SH-SY5Y (cell line): Measurements from ENCODE around the gene GYG1.

Experiments used
- GATA2 ChIP-seq: IDR thresholded peaks from 2 replicates; pipeline ENCODE4 v1.6.1; 2011; ENCODE audit warnings: mild to moderate bottlenecking, low read depth, low read length
- GATA3 ChIP-seq: IDR thresholded peaks from 2 replicates; pipeline ENCODE4 v1.6.1; 2011; ENCODE audit warnings: low read depth, mild to moderate bottlenecking, low read length, moderate library complexity

The GYG1 gene

DNA sequence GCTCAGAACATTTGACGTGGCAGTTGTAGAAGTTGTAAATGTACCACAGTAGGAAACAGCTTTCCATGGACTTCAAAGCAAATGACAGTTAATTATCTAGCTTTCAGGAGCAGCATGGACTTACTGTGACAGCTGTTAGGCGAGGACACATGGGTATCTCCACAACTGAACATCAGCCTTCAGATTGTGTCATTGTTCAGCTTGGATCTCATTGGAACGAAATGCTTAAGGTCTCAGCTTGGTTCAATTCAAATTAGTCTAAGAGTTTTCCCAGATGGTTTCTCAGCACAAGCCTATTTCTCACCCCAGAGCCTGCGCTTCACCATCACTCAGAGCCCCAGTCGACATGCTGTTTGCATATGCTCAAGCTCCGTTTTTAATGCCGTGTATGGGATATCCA lies 21.1 kb upstream of the GYG1 start:
- TF ChIP-seq GATA2 (no peak), GATA3 (no peak)

DNA sequence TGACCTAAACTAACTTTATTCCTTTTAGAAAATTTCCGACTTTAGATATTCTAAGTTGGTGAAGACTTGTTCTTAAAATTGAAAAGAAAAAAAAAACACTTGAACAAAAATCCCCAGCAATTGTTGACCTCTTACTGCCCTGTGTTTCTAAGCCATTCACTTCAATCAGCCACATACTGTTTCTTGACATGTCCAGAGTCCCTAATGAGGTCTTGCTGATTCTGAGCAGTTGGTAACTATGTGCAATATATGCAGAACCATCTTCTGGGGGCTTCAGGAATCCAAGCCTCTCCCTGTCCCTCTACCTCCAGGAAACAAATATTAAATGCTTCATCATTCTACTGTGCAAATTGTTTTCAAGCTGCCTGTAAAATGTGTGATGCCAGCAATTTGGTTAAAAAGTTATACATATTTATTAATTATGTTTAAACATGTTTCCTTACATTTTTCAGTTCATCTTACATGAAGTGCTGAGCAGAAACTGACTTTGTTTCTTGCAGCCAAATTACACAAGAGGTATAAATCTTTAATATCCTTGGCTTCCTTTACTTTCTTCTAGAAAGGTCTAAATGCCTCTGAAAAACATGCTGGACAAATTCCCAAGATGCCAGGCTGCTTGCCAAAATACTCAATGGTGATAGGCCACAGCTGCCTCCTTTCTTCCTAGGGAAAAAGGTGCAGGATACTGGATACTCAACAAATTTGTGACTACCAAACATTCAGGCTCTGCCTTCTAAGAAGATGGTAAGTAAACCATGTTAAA lies 19.8 kb upstream of the GYG1 start:
- no peak for TF ChIP-seq GATA2
- no peak for TF ChIP-seq GATA3

DNA sequence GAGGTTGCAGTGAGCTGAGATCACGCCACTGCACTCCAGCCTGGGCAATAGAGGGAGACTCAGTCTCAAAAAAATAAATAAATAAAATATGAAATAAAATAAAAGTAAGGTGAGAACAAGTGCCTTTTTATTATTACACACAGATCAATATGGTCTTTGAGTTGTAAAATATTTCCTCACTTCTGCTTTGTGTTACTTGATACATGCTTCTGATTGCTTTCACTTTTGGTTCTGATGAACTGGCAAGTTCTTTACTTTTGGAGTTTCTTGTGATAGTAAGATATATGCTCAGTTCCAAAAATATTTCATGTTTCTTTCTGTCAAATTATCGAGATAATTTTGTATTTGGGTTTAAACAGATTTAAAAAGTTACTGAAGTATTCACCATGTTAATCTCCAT lies 16.6 kb upstream of the GYG1 start:
- TF ChIP-seq GATA3 (no peak), GATA2 (no peak)

DNA sequence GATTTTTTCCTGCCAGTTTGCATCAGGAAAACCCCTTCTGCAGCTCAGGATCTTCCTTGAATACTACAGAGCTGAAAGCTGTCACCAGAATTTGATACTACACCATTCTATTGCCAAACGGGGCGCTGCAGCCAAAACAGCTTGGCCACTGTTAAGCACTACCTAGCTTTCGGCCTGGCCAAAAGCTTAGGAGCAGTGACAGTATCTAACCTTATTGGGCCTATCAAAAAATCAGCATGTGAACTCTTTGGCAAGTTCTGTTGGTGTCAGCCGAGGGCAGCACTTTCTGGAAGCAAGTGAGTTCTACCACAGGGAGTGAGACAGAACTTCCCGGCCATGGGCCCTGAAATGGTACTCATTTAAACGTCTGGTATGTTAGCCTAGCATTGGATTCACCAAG lies 16.1 kb upstream of the GYG1 start:
- TF ChIP-seq GATA3 (no peak), GATA2 (no peak)

DNA sequence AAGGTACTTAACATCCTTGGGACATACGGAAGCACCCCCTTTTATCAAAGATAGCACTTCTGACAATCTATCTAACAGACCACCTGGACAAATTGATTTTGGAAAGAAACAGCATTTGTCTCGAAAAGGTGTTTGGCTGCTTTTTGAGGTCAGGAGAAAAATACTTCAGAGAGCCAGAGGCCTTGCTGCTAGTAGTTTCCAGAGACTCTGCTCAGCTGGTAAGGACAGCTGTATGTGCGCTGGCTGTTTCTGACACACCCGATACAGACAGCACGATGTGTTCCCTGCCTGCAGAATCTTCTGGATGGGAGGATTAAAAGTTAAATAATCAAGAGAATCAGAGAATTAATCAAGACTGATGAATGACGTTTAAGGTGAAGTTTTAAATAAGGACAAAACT lies 15.6 kb upstream of the GYG1 start:
- TF ChIP-seq GATA2 (no peak), GATA3 (no peak)

DNA sequence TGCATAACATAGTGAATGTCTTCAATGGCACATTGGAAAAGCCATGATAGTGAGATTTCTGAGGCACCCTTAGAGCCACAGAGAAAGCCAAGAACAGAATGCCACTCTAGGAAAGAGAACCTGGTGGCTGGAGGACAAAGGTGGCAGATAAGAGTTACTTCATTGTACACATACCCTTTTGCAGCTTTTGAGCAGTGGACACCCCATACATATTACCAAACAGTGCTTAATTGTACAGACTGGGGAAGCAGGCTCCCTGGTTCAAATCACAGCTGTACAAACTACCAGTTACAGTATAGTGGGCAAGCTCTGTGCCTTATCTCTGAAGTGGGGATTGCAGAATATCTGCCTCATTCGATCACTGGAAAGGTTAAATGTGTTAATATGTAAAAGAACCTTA lies 10.1 kb upstream of the GYG1 start:
- no peak for TF ChIP-seq GATA2
- no peak for TF ChIP-seq GATA3

DNA sequence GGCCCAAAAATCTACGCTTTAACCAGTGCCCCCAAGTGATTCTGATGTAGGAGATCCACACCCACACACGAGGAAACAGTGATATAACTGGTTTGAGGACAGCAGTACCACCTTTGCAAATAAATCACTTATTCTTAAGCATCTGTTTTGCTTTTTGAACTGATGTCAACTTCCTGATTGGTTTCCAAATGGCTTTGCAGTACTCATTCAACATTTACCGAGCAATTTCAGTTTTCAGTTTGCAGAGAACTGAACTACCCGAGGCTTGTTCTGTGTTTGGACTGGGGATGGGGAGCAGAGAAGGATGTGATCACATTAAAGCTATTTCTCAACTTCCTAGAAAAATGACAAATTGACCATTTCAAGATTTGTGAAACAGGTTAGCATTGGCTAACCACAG lies 1.1 kb upstream of the GYG1 start:
- no peak for TF ChIP-seq GATA2
- TF ChIP-seq GATA3 = no peak

DNA sequence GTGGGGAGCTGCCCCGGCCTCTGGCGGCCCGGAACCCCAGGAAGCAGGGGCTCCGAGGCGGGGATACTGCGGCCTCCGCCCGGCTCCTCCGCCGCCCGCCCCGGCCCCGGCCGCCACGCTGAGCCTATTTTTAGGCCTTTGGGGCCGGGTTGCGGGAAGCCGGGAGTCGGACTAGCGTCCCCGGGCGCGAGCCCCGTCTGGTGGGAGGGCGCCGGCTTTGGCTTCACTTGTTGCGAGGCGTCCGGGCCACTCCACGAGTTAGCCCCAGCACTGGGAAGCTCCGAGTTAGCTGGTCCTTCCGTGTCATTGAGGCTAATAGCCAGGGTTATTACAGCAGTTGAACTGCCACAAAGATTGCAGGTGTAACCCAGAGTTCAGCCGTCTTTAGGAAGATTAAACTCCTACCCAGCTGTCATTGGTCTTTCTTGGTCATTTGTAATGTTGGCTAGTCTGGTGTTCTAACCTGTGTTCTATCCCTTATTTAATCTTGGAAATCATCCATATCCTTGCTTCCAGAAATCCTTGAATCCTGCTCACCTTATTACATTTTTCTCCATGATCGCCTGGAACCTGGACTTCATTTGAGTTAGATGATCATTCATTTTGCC lies 791 bp downstream of the GYG1 start:
- no peak for TF ChIP-seq GATA2
- no peak for TF ChIP-seq GATA3

DNA sequence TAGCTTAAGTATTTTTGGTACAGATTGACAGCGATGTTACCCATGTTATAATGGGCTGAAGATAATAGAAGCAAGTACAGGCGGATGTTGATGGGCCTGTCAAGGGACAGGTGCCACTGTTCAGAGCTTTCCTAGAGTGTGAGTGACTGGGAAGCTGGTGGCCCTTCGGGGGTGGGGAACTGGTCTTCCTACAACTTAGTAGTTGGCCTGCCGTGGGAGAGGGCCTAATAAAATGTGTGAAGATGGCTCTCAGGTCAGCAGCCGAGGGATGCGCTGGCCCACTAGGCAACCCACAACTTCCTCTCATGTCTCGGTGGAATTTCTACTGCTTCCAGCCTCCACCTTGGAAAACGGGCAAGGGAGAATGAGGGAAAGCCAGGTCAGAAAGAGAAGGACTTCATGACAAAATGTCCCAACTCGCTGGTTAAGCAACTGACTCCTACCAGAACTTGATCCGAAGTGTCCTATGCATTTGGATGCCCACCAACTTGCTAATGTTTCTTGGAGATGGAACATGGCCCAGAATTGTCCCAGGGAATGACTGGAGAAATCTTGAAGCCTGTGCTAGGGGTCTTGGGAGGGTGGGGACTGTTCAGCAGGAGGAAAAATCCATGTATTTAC lies 1.4 kb downstream of the GYG1 start:
- TF ChIP-seq GATA2 = no peak
- no peak for TF ChIP-seq GATA3

DNA sequence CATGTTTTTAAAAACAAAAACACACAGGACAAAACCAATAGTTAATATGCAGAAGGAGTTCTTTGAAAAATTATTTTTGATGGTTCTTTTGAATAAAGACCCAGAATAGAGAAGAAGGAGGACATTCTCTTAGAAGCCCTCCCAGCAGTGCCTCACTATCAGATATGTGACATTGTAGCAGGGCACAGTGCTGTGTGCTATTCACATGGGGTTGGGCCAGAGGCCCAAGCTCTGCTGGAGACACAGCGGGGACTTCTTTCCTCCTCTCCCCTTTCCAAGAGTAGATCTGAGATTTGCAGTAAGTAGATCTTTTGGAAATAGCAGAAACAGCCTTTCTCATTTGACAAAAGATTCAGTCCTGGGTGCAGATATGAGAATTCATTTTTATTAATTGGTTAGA lies 6.3 kb downstream of the GYG1 start:
- TF ChIP-seq GATA2 (no peak), GATA3 (no peak)

DNA sequence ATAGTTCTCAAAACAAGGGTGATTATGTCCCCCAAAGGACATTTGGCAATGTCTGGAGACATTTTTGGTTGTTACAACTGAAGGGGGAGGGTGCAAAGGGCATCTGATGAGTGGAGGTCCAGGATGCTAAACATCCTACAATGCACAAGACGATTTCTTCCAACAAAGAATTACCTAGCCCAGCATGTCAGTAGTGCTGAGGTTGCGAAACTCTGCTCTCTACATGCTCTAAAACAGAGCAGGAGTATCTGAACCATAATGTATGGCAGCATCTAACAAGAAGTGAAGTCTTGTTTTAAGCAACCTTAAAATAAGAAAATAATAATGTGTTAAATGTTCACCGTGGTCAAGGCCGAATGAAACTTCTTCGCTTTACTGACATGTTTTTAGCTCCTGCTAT lies 7.0 kb downstream of the GYG1 start:
- TF ChIP-seq GATA2 (no peak), GATA3 (no peak)

DNA sequence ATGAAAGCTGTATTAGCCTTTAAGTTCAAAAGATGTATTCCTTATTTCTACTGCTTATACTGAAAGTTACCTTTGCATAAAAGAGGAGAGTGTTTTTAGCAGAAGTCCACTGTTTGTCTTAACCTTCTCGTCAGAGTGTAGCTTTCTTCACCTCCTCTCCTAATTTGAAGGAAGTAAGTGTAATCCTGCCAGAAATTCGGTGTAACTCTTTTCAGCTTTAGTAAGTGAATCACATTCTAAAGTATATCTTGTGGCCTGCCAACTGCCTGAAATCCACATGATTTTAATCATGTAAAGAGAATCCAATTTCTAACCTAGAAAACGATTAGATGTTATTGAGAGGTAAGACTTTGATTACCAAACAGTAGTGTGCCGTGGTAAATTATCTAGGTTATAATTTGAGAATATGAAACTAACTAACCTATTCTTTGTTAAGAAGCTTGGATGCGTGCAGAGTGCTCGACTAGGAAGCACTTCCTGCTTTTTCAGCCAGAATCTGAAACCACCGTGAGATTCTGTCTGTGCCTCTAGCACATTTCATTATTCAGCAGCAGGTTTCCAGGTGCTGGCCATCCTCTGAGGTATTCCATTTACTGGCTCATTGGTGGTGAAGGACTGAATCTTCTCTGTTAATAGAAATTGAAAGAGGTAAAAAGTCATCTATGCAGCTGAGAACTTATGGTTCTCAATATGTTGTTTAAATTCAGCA lies 7.5 kb downstream of the GYG1 start:
- TF ChIP-seq GATA2 = no peak
- TF ChIP-seq GATA3 = no peak

DNA sequence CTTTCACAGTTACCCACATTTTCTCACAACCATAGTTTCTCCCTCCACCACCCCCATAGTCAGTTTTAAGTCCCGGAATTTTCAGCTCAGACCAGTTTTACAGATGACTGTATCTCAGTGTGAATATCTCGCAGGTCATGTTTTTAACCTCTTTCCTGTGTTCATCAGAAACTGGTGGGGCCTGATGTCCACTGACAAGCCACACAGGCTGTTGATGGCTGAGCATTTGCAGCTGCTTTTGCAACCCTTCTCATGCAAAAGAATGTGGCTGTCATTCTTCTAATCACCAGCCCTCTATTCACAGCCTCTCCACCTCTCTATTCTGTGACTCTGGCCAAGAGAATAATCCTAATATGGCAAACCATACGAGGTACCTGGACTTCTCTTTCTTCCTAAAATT lies 8.5 kb downstream of the GYG1 start:
- TF ChIP-seq GATA3 (no peak), GATA2 (no peak)

DNA sequence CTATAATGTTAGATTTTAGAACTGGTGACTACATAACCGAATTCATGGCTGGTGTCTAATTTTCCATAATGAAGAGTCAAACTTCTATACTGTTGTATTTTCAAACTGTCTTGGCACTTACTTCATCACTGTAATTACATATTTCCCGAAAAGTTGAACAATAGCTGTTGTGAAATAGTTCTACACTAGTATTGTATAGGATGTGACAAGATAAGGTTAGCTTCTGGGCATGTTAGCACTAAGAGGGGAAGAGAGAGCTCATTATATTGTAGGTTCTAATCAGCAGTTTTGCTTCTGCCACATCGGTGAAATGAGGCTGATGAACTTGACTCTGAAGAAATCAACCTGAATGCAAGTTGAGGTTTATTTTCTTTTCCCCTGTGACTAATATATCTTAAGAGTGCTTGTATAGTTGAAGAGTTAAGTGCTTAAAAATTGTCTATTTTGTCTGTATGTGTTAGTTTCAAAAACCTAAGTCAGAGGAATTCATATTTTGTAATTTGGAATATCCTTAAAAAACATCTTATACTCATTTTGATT lies 8.9 kb downstream of the GYG1 start:
- no peak for TF ChIP-seq GATA2
- no peak for TF ChIP-seq GATA3
